K562 (cell line): ENCODE data around the gene CFAP97D2. TPM values are rescaled to one million over a fixed set of nuclear protein-coding genes. Genes with fewer than 3 reads are reported as not detected.
"Not testable (repeated sequence)": the region's sequence is repeated elsewhere in the genome, so short reads cannot be mapped to it uniquely, and the experiment has no call there.

Experiments
- ATAC-seq: fragments of 200-7000 bp; cut with Tn5 transposase; 3 replicates; pipeline ENCODE4 v1.9.1; 2020; ENCODE audit warnings: moderate library complexity
- BruUV-seq: library from RNA; stranded (reverse); fragments of 400-500 nt; replicated peaks from 2 replicates; lab custom pipeline; 2021; lab: Mats Ljungman, UMichigan
- CTCF ChIA-PET: fragments of 300-600 bp; formaldehyde crosslinking; extraction: SDS; loops from one replicate; lab custom pipeline; 2021; ENCODE audit warnings: low intra/inter-chr PET ratio; lab: Yijun Ruan, JAX
- POLR2A ChIA-PET: fragments of 300-600, 350-650 bp; sonication (Branson Sonifier 250); formaldehyde crosslinking; extraction: SDS; loops from one replicate; lab custom pipeline; 2021; ENCODE audit warnings: antibody characterized with exemption, inconsistent platforms; lab: Yijun Ruan, JAX
- DNase-seq, 4 experiments: peaks; one replicate each; pipeline versions ENCODE4 v3.0.0 to v3.0.0-alpha.2; 2011 to 2018; ENCODE audit warnings: low spot score in 3 of 4, mixed read lengths in 3 of 4; ENCODE audit errors: extremely low read depth in 1 of 4
- FAIRE-seq: peaks from 2 replicates; lab custom pipeline; 2011; peaks lifted over from hg19 to GRCh38; lab: Jason Lieb, UNC
- H2AFZ ChIP-seq: 2 replicates; pipeline ENCODE4 v1.6.0; 2011; ENCODE audit warnings: low read depth, low read length, control low read depth, inconsistent platforms
- H3K27ac ChIP-seq: fragments of 200-600 bp; 3 replicates; pipeline ENCODE4 v1.8.0; 2011; ENCODE audit warnings: low read depth, mild to moderate bottlenecking, control low read depth, inconsistent platforms, low read length, moderate library complexity, mixed read lengths; ENCODE audit errors: extremely low read depth
- H3K27me3 ChIP-seq, 2 experiments: fragments of 300-600 bp in 1 of 2; 2 replicates in 1 of 2; 3 replicates in 1 of 2; pipeline versions ENCODE4 v1.6.0 to v1.8.0; 2011; ENCODE audit warnings: inconsistent platforms in 2 of 2, low read length in 2 of 2, mild to moderate bottlenecking in 1 of 2, mixed read lengths in 1 of 2, moderate library complexity in 1 of 2; ENCODE audit not compliant: control insufficient read depth in 2 of 2, insufficient read depth in 2 of 2
- H3K36me3 ChIP-seq: fragments of 300-600 bp; 3 replicates; pipeline ENCODE4 v1.8.0; 2011; ENCODE audit warnings: mild to moderate bottlenecking, low read length, inconsistent platforms; ENCODE audit not compliant: control insufficient read depth, insufficient read depth
- H3K4me1 ChIP-seq, 2 experiments: fragments of 200-600 bp in 1 of 2; replicated peaks in 1 of 2; 2 replicates in 1 of 2; 3 replicates in 1 of 2; pipeline versions ENCODE4 v1.5.1 to v1.8.0; 2011; ENCODE audit warnings: inconsistent platforms in 2 of 2, low read length in 2 of 2, mild to moderate bottlenecking in 1 of 2, mixed read lengths in 1 of 2, moderate library complexity in 1 of 2; ENCODE audit not compliant: control insufficient read depth in 2 of 2, insufficient read depth in 2 of 2
- H3K4me2 ChIP-seq: 2 replicates; pipeline ENCODE4 v1.6.1; 2011; ENCODE audit warnings: low read length, control low read depth, inconsistent platforms, mixed read lengths; ENCODE audit not compliant: insufficient read depth
- H3K4me3 ChIP-seq: fragments of 200-600 bp; sonication (generic), shearing (Covaris generic); 2 replicates; pipeline ENCODE4 v1.5.1; 2016; ENCODE audit warnings: control low read depth, inconsistent platforms
- H3K79me2 ChIP-seq: fragments of 200-600 bp; 3 replicates; pipeline ENCODE4 v1.8.0; 2011; ENCODE audit warnings: low read length, inconsistent platforms; ENCODE audit not compliant: control insufficient read depth, insufficient read depth
- H3K9ac ChIP-seq, 2 experiments: 2 replicates each; pipeline versions ENCODE4 v1.6.0 to v1.6.1; 2011; ENCODE audit warnings: low read depth in 2 of 2, low read length in 2 of 2, control low read depth in 1 of 2, inconsistent platforms in 1 of 2, mild to moderate bottlenecking in 1 of 2, mixed read lengths in 1 of 2; ENCODE audit not compliant: insufficient read depth in 1 of 2
- H3K9me1 ChIP-seq: one replicate; pipeline ENCODE4 v1.6.0; 2011; ENCODE audit warnings: inconsistent platforms, mild to moderate bottlenecking, low read length, moderate library complexity; ENCODE audit not compliant: control insufficient read depth, insufficient read depth
- H3K9me3 ChIP-seq: replicated peaks from 2 replicates; pipeline ENCODE4 v1.5.1; 2011; ENCODE audit warnings: low read depth, low read length, inconsistent platforms; ENCODE audit not compliant: control insufficient read depth, insufficient read depth
- H4K20me1 ChIP-seq: replicated peaks from 2 replicates; pipeline ENCODE4 v1.6.1; 2011; ENCODE audit warnings: low read length, inconsistent platforms, mixed read lengths; ENCODE audit not compliant: control insufficient read depth, insufficient read depth
- WGBS: fragments of 100-300 bp; shearing (Covaris generic); methylation state at CpG from one replicate; pipeline ENCODE4 v1.1.6; 2016; ENCODE audit warnings: low coverage, mixed read lengths; ENCODE audit not compliant: insufficient coverage; ENCODE audit errors: missing lambda C conversion rate; 5-methylcytosine and 5-hydroxymethylcytosine counted together
- in situ Hi-C: fragments of 300-500 bp; cut with MboI; formaldehyde crosslinking; loops from 4 replicates; pipeline ENCODE4 v1.15.0; 2018; ENCODE audit warnings: inconsistent platforms, mixed read lengths
- intact Hi-C: fragments of 100-400 bp; cut with micrococcal nuclease; formaldehyde crosslinking; loops from 2 replicates; pipeline ENCODE4 v1.14.2; 2022
- polyA plus RNA-seq, 8 experiments: library from polyadenylated mRNA; depleted of rRNA in 4 of 8; stranded (reverse) in 5 of 8; unstranded in 3 of 8; fragments of >200 nt; fragmentation: Nextera tagmentation in 2 of 8; fragmentation: Illumina TruSeq in 1 of 8; extraction: Ambion mirVana in 2 of 8; extraction: Trizol in 1 of 8; gene quantifications; 2 replicates each; pipeline versions ENCODE4 v1.2.1 to v1.2.3, GENCODE V29; 2011 to 2014; ENCODE audit warnings: inconsistent platforms in 1 of 8, missing spikeins in 1 of 8
- total RNA-seq, 7 experiments: library from RNA; depleted of rRNA in 6 of 7; stranded (reverse); fragments of >200 nt in 6 of 7; fragmentation: Illumina TruSeq in 2 of 7; extraction: Trizol in 2 of 7; gene quantifications; 2 replicates each; pipeline versions ENCODE4 v1.2.1 to v1.2.3, GENCODE V29; 2011 to 2021; ENCODE audit warnings: low replicate concordance in 1 of 7

The CFAP97D2 gene
- total and polyA plus RNA-seq, 9 of the 15 experiments (the other 6 are each of a cell fraction or from before 2014, with no cell fraction given), result not detected

DNA sequence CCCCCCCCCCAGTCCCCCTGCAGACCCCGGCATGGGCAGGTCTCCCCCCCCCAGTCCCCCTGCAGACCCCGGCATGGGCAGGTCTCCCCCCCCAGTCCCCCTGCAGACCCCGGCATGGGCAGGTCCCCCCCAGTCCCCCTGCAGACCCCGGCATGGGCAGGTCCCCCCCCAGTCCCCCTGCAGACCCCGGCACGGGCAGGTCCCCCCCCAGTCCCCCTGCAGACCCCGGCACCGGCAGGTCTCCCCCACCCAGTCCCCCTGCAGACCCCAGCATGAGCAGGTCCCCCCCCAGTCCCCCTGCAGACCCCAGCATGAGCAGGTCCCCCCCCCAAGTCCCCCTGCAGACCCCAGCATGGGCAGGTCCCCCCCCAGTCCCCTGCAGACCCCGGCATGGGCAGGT lies 45.9 kb upstream of the CFAP97D2 start:
- POLR2A ChIA-PET, result not testable (repeated sequence)

DNA sequence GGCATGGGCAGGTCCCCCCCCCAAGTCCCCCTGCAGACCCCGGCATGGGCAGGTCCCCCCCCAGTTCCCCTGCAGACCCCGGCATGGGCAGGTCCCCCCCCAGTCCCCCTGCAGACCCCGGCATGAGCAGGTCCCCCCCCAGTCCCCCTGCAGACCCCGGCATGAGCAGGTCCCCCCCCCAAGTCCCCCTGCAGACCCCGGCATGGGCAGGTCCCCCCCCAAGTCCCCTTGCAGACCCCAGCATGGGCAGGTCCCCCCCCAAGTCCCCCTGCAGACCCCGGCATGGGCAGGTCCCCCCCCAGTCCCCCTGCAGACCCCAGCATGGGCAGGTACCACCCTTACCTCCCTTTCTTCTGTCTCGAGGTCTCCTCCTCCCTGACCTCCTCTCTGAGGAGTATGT lies 45.5 kb upstream of the CFAP97D2 start:
- BruUV-seq, H3K9me3 ChIP-seq, H3K27ac ChIP-seq, H3K36me3 ChIP-seq, FAIRE-seq, H3K27me3 ChIP-seq, ATAC-seq, DNase-seq, H3K4me3 ChIP-seq, in situ Hi-C loops, H3K4me2 ChIP-seq, H3K9ac ChIP-seq, POLR2A ChIA-PET, H3K9me1 ChIP-seq, H2AFZ ChIP-seq, CTCF ChIA-PET, H4K20me1 ChIP-seq, intact Hi-C loops: not testable (repeated sequence)
- Histone ChIP-seq H3K79me2 (peaks cover 37% of the 10 kb centered on the region), H3K4me1 (peaks cover 17 to 51% of the 10 kb centered on the region in 2 experiments; a peak in 4 of 5 replicates)
- WGBS, result no CpG with 5 or more reads among the region's 7 CpGs

More for the DNA sequence above, 45.9 kb upstream of the CFAP97D2 start:
- CTCF ChIA-PET, H3K9me1 ChIP-seq, H4K20me1 ChIP-seq, H3K27ac ChIP-seq, intact Hi-C loops, H3K9ac ChIP-seq, FAIRE-seq, H3K36me3 ChIP-seq, H3K4me2 ChIP-seq, H2AFZ ChIP-seq, H3K27me3 ChIP-seq, in situ Hi-C loops, BruUV-seq, H3K4me3 ChIP-seq, H3K9me3 ChIP-seq, DNase-seq, ATAC-seq: not testable (repeated sequence)
- Histone ChIP-seq H3K4me1 (peaks cover 19 to 56% of the 10 kb centered on the region in 2 experiments; a peak in 4 of 5 replicates), H3K79me2 (peaks cover 41% of the 10 kb centered on the region)
- no CpG with 5 or more reads among the region's 9 CpGs for WGBS
